ENCODE results near the gene MAP6. TPM values are rescaled to one million over a fixed set of nuclear protein-coding genes. Genes with fewer than 3 reads are reported as not detected.

The MAP6 gene
- total RNA-seq, 1 experiment from 2014 or later: not detected

GRCh38 chr11:75576499-75576918 is 92.3 kb downstream of the MAP6 start:
- H3K4me1 ChIP-seq (replicated peaks; ENCODE audit: insufficient read depth): peaks cover 7% of the 10 kb centered on the region
- no peaks in the 10 kb centered on the region for H3K79me2 ChIP-seq (ENCODE audit: low read depth)
- no peak overlapping the region for H2AFZ ChIP-seq
- BruUV-seq (replicated peaks): no TSS peak
- no peaks in the 10 kb centered on the region for H4K20me1 ChIP-seq (ENCODE audit: insufficient read depth)
- H3K27me3 ChIP-seq (ENCODE audit: insufficient read depth, low read depth): no peaks in the 10 kb centered on the region
- ChIA-PET CTCF (interaction anchor here (0.5 to 1.2 kb wide), 4 partner anchors 62 to 1437 kb away, joined by 3 to 8 read pairs (median 6); no protein-coding TSS in a partner anchor), POLR2A (ENCODE audit: unreplicated experiment) (interaction anchor here (0.7 to 0.9 kb wide), 2 partner anchors 14 to 194 kb away, joined by 6 read pairs; no protein-coding TSS in a partner anchor)
- H3K9me2 ChIP-seq (ENCODE audit: insufficient read depth): no peaks in the 10 kb centered on the region
- no peaks in the 10 kb centered on the region for H3K9me3 ChIP-seq (ENCODE audit: insufficient read depth, low read depth)
- peaks cover 30% of the 10 kb centered on the region for H3F3A ChIP-seq (ENCODE audit: insufficient read depth, low read depth)
- 0 out of 2 replicates have a peak, but pooled peaks cover 10% of the 10 kb centered on the region for H3K36me3 ChIP-seq (ENCODE audit: low read depth)
- TF ChIP-seq EZH2 (IDR thresholded peaks at IDR 0.05; ENCODE audit: low read depth) (no peak), CTCF (conservative IDR thresholded peaks at IDR 0.05) (0 out of 2 replicates have a peak, but pooled peaks have one; percentile 4)
- H3K4me3 ChIP-seq: no peak overlapping the region
- DNase-seq: peak; percentile 48 to 80
- H3K27ac ChIP-seq: no peak overlapping the region
- intact Hi-C loops (cut with micrococcal nuclease; ENCODE audit: unreplicated experiment): no loop called here
- H3K4me2 ChIP-seq: peak overlapping the region; percentile 32; the same call in 1 of the 2 replicates

- intact Hi-C loops (cut with micrococcal nuclease; ENCODE audit: unreplicated experiment): no loop called here
- H3K4me3 ChIP-seq: no peak overlapping the region
- H3K4me1 ChIP-seq (replicated peaks; ENCODE audit: insufficient read depth): peaks cover 7% of the 10 kb centered on the region
- H3K27ac ChIP-seq: no peak overlapping the region
- no TSS peak for BruUV-seq (replicated peaks)
- TF ChIP-seq EZH2 (IDR thresholded peaks at IDR 0.05; ENCODE audit: low read depth): no peak
- TF ChIP-seq CTCF (conservative IDR thresholded peaks at IDR 0.05): no peak
- no peaks in the 10 kb centered on the region for H3K79me2 ChIP-seq (ENCODE audit: low read depth)
- peaks cover 2% of the 10 kb centered on the region; the same call in 1 of the 2 replicates for H4K20me1 ChIP-seq (ENCODE audit: insufficient read depth)
- H3K4me2 ChIP-seq: no peak overlapping the region
- H3K9me2 ChIP-seq (ENCODE audit: insufficient read depth): no peaks in the 10 kb centered on the region
- peaks cover 11% of the 10 kb centered on the region; the same call in 1 of the 2 replicates for H3K36me3 ChIP-seq (ENCODE audit: low read depth)
- CTCF ChIA-PET: interaction anchor here (0.5 to 1.2 kb wide), 4 partner anchors 62 to 1437 kb away, joined by 3 to 8 read pairs (median 6); no protein-coding TSS in a partner anchor
- POLR2A ChIA-PET (ENCODE audit: unreplicated experiment): interaction anchor here (0.7 to 0.9 kb wide), 2 partner anchors 13 to 194 kb away, joined by 6 read pairs; no protein-coding TSS in a partner anchor
- H2AFZ ChIP-seq: no peak overlapping the region
- H3F3A ChIP-seq (ENCODE audit: insufficient read depth, low read depth): peaks cover 35% of the 10 kb centered on the region
- no peaks in the 10 kb centered on the region for H3K9me3 ChIP-seq (ENCODE audit: insufficient read depth, low read depth)
- no peak for DNase-seq
- H3K27me3 ChIP-seq (ENCODE audit: insufficient read depth, low read depth): no peaks in the 10 kb centered on the region
Observed at GRCh38 chr11:75576017-75576416, 92.8 kb downstream of the MAP6 start.

GRCh38 chr11:75574698-75575602 is 93.9 kb downstream of the MAP6 start:
- Histone ChIP-seq H3K27ac (no peak overlapping the region), H3K4me2 (no peak overlapping the region), H3K9me2 (ENCODE audit: insufficient read depth) (no peaks in the 10 kb centered on the region), H3K4me3 (no peak overlapping the region), H3F3A (ENCODE audit: insufficient read depth, low read depth) (peaks cover 46% of the 10 kb centered on the region), H3K4me1 (replicated peaks; ENCODE audit: insufficient read depth) (peaks cover 7% of the 10 kb centered on the region), H3K27me3 (ENCODE audit: insufficient read depth, low read depth) (no peaks in the 10 kb centered on the region), H2AFZ (no peak overlapping the region), H3K36me3 (ENCODE audit: low read depth) (peaks cover 18% of the 10 kb centered on the region; the same call in 1 of the 2 replicates), H3K9me3 (ENCODE audit: insufficient read depth, low read depth) (no peaks in the 10 kb centered on the region), H4K20me1 (ENCODE audit: insufficient read depth) (peaks cover 7% of the 10 kb centered on the region; the same call in 1 of the 2 replicates), H3K79me2 (ENCODE audit: low read depth) (no peaks in the 10 kb centered on the region)
- no TSS peak for BruUV-seq (replicated peaks)
- intact Hi-C loops (cut with micrococcal nuclease; ENCODE audit: unreplicated experiment): no loop called here
- DNase-seq: no peak
- ChIA-PET CTCF (interaction anchor here (0.7 to 1.7 kb wide), 2 partner anchors 11 to 147 kb away, joined by 3 to 4 read pairs; no protein-coding TSS in a partner anchor), POLR2A (ENCODE audit: unreplicated experiment) (interaction anchor here (0.7 kb wide), 1 partner anchor 12 kb away, joined by 4 read pairs; no protein-coding TSS in a partner anchor)
- TF ChIP-seq CTCF (conservative IDR thresholded peaks at IDR 0.05) (no peak), EZH2 (IDR thresholded peaks at IDR 0.05; ENCODE audit: low read depth) (no peak)

All from PC-9 (cell line).